ENCODE measurements around the gene LMO4. TPM values are rescaled to one million over a fixed set of nuclear protein-coding genes. Genes with fewer than 3 reads are reported as not detected.

The LMO4 gene
- total RNA-seq, 1 donor from 2014 or later: 53.8 TPM

- Histone ChIP-seq H3K27ac (no peak overlapping the region), H3K27me3 (no peaks in the 10 kb centered on the region), H3K36me3 (peaks cover 0 to 72% of the 10 kb centered on the region in 2 donors), H3K9me3 (no peaks in the 10 kb centered on the region), H3K4me3 (no peak overlapping the region), H3K4me1 (peaks cover 32% of the 10 kb centered on the region)
- intact Hi-C loops (cut with DNase I): no loop called here
- no peak for DNase-seq (ENCODE audit: extremely low spot score in 2 of 2)
- no peak for TF ChIP-seq CTCF (IDR thresholded peaks at IDR 0.05)
- no peak for TF ChIP-seq POLR2AphosphoS5 (IDR thresholded peaks at IDR 0.05; ENCODE audit: insufficient read depth in 1 of 2, low read depth in 1 of 2)
- no peak for TF ChIP-seq POLR2A (IDR thresholded peaks at IDR 0.05)
These were observed 15.6 kb downstream of the LMO4 start for GRCh38 chr1:87344231-87344630.

- TF ChIP-seq POLR2A (IDR thresholded peaks at IDR 0.05) (no peak), POLR2AphosphoS5 (IDR thresholded peaks at IDR 0.05; ENCODE audit: insufficient read depth in 1 of 2, low read depth in 1 of 2) (no peak), CTCF (IDR thresholded peaks at IDR 0.05) (no peak)
- Histone ChIP-seq H3K36me3 (peaks cover 0 to 51% of the 10 kb centered on the region in 2 donors), H3K9me3 (no peaks in the 10 kb centered on the region), H3K27me3 (no peaks in the 10 kb centered on the region), H3K4me3 (no peak overlapping the region), H3K27ac (no peak overlapping the region), H3K4me1 (peaks cover 32% of the 10 kb centered on the region)
- intact Hi-C loops (cut with DNase I): no loop called here
- DNase-seq (ENCODE audit: extremely low spot score in 2 of 2): no peak
These were observed 17.6 kb downstream of the LMO4 start for GRCh38 chr1:87346130-87346814.

GRCh38 chr1:87348341-87349019 lies 19.8 kb downstream of the LMO4 start:
- H3K27ac ChIP-seq: no peak overlapping the region
- intact Hi-C loops (cut with DNase I): no loop called here
- no peak for DNase-seq (ENCODE audit: extremely low spot score in 2 of 2)
- H3K4me1 ChIP-seq: peaks cover 32% of the 10 kb centered on the region
- H3K4me3 ChIP-seq: no peak overlapping the region
- no peaks in the 10 kb centered on the region for H3K27me3 ChIP-seq
- H3K36me3 ChIP-seq: peaks cover 0 to 29% of the 10 kb centered on the region in 2 donors
- TF ChIP-seq POLR2A (IDR thresholded peaks at IDR 0.05) (no peak), CTCF (IDR thresholded peaks at IDR 0.05) (no peak), POLR2AphosphoS5 (IDR thresholded peaks at IDR 0.05; ENCODE audit: insufficient read depth in 1 of 2, low read depth in 1 of 2) (no peak)
- H3K9me3 ChIP-seq: no peaks in the 10 kb centered on the region

- TF ChIP-seq POLR2AphosphoS5 (IDR thresholded peaks at IDR 0.05; ENCODE audit: insufficient read depth in 1 of 2, low read depth in 1 of 2): no peak
- TF ChIP-seq POLR2A (IDR thresholded peaks at IDR 0.05): no peak
- TF ChIP-seq CTCF (IDR thresholded peaks at IDR 0.05): no peak
- Histone ChIP-seq H3K9me3 (no peaks in the 10 kb centered on the region), H3K36me3 (peaks cover 0 to 24% of the 10 kb centered on the region in 2 donors), H3K4me1 (peaks cover 32% of the 10 kb centered on the region), H3K27ac (no peak overlapping the region), H3K4me3 (no peak overlapping the region), H3K27me3 (no peaks in the 10 kb centered on the region)
- intact Hi-C loops (cut with DNase I): no loop called here
- DNase-seq (ENCODE audit: extremely low spot score in 2 of 2): no peak
These were observed 20.4 kb downstream of the LMO4 start for GRCh38 chr1:87349036-87349435.

GRCh38 chr1:87355894-87356293 lies 27.2 kb downstream of the LMO4 start:
- H3K4me3 ChIP-seq: no peak overlapping the region
- H3K4me1 ChIP-seq: no peaks in the 10 kb centered on the region
- no peak for DNase-seq (ENCODE audit: extremely low spot score in 2 of 2)
- TF ChIP-seq POLR2AphosphoS5 (IDR thresholded peaks at IDR 0.05; ENCODE audit: insufficient read depth in 1 of 2, low read depth in 1 of 2) (no peak), POLR2A (IDR thresholded peaks at IDR 0.05) (no peak), CTCF (IDR thresholded peaks at IDR 0.05) (no peak)
- intact Hi-C loops (cut with DNase I): no loop called here
- no peaks in the 10 kb centered on the region for H3K27me3 ChIP-seq
- H3K36me3 ChIP-seq: no peaks in the 10 kb centered on the region
- H3K27ac ChIP-seq: no peak overlapping the region
- H3K9me3 ChIP-seq: no peaks in the 10 kb centered on the region

Measured in vagina (tissue), 2 donors.